ENCODE measurements around the gene MAGT1.

MAGT1 gene

DNA sequence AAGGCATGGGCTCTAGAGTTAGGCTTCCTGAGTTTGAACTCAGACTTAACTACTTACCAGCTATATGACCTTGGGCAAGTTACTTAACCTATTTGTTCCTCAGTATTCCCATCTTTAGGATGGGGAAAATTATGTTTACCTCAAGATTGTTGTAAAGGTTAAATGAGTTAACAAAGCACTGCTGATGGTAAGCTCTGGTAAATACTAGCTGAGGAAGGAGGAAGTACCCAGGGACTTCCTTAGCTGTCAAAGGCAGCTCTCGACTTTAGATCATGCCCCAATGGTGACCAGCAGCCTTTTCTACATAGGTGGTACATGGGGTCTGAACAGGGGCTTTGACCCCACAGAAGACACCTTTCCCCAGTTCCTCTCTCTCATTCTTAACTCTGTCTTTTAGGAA lies 35.3 kb upstream of the MAGT1 start:
- TF ChIP-seq EZH2 (optimal IDR thresholded peaks at IDR 0.05; ENCODE audit: low read depth, low read length) (no peak), EZH2phosphoT487 (IDR thresholded peaks at IDR 0.05; ENCODE audit: low read length) (no peak)
- TF ChIP-seq, protein P1, sequence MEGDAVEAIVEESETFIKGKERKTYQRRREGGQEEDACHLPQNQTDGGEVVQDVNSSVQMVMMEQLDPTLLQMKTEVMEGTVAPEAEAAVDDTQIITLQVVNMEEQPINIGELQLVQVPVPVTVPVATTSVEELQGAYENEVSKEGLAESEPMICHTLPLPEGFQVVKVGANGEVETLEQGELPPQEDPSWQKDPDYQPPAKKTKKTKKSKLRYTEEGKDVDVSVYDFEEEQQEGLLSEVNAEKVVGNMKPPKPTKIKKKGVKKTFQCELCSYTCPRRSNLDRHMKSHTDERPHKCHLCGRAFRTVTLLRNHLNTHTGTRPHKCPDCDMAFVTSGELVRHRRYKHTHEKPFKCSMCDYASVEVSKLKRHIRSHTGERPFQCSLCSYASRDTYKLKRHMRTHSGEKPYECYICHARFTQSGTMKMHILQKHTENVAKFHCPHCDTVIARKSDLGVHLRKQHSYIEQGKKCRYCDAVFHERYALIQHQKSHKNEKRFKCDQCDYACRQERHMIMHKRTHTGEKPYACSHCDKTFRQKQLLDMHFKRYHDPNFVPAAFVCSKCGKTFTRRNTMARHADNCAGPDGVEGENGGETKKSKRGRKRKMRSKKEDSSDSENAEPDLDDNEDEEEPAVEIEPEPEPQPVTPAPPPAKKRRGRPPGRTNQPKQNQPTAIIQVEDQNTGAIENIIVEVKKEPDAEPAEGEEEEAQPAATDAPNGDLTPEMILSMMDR (IDR thresholded peaks at IDR 0.05; ENCODE audit: low read length): no peak
- Histone ChIP-seq H3K9me2 (replicated peaks; ENCODE audit: insufficient read depth, low read length) (no peaks in the 10 kb centered on the region), H2AFZ (ENCODE audit: low read length) (no peak overlapping the region), H3K4me1 (ENCODE audit: low read length) (0 out of 2 replicates have a peak, but pooled peaks cover under 1% of the 10 kb centered on the region), H3K9me3 (replicated peaks; ENCODE audit: insufficient read depth, low read length) (no peaks in the 10 kb centered on the region), H3F3A (ENCODE audit: insufficient read depth, low read length) (0 out of 2 replicates have a peak, but pooled peaks cover 2% of the 10 kb centered on the region), H3K9ac (ENCODE audit: low read length) (no peak overlapping the region), H3K4me2 (ENCODE audit: low read depth, low read length) (no peak overlapping the region), H4K20me1 (ENCODE audit: insufficient read depth, low read length) (no peaks in the 10 kb centered on the region), H3K4me3 (ENCODE audit: low read length) (no peak overlapping the region), H3K79me2 (ENCODE audit: low read length) (peaks cover 44% of the 10 kb centered on the region), H3K27ac (ENCODE audit: low read length) (no peak overlapping the region), H3K27me3 (replicated peaks; ENCODE audit: insufficient read depth, low read length) (no peaks in the 10 kb centered on the region), H3K36me3 (replicated peaks; ENCODE audit: insufficient read depth, low read length) (no peaks in the 10 kb centered on the region)
- DNase-seq: no peak

DNA sequence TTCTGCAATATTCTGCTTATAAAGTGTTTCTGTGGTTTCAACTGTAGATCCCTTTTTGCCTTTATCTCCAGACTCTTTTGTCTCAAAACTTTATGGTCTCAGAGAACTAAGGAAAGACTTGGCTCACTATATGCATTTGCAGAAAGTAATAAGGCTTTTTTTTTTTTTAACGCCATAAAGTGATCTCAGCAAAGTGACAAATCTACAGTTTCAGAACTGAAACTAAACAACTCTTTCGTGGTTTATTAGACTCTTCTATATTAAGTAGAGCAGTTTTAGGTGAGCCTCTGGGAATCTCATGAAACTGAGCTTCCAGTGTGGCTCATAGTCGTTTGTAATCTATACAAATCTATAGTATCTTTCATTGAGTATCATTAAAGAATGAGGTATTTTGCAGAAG lies 30.5 kb upstream of the MAGT1 start:
- Histone ChIP-seq H3K36me3 (replicated peaks; ENCODE audit: insufficient read depth, low read length) (no peaks in the 10 kb centered on the region), H2AFZ (ENCODE audit: low read length) (no peak overlapping the region), H3K27ac (ENCODE audit: low read length) (peak overlapping the region; percentile 33; the same call in 1 of the 2 replicates), H3K9ac (ENCODE audit: low read length) (no peak overlapping the region; the same call in 1 of the 2 replicates), H4K20me1 (ENCODE audit: insufficient read depth, low read length) (no peaks in the 10 kb centered on the region), H3K79me2 (ENCODE audit: low read length) (peaks cover 82% of the 10 kb centered on the region), H3K27me3 (replicated peaks; ENCODE audit: insufficient read depth, low read length) (no peaks in the 10 kb centered on the region), H3K4me3 (ENCODE audit: low read length) (no peak overlapping the region), H3K4me1 (ENCODE audit: low read length) (peaks cover 5% of the 10 kb centered on the region; the same call in 1 of the 2 replicates), H3K4me2 (ENCODE audit: low read depth, low read length) (peak overlapping the region; percentile 52), H3K9me2 (replicated peaks; ENCODE audit: insufficient read depth, low read length) (no peaks in the 10 kb centered on the region), H3K9me3 (replicated peaks; ENCODE audit: insufficient read depth, low read length) (no peaks in the 10 kb centered on the region), H3F3A (ENCODE audit: insufficient read depth, low read length) (0 out of 2 replicates have a peak, but pooled peaks cover 4% of the 10 kb centered on the region)
- TF ChIP-seq, protein P1 (IDR thresholded peaks at IDR 0.05; ENCODE audit: low read length): no peak
- TF ChIP-seq EZH2 (optimal IDR thresholded peaks at IDR 0.05; ENCODE audit: low read depth, low read length): no peak
- TF ChIP-seq EZH2phosphoT487 (IDR thresholded peaks at IDR 0.05; ENCODE audit: low read length): no peak
- DNase-seq: peak; percentile 63

DNA sequence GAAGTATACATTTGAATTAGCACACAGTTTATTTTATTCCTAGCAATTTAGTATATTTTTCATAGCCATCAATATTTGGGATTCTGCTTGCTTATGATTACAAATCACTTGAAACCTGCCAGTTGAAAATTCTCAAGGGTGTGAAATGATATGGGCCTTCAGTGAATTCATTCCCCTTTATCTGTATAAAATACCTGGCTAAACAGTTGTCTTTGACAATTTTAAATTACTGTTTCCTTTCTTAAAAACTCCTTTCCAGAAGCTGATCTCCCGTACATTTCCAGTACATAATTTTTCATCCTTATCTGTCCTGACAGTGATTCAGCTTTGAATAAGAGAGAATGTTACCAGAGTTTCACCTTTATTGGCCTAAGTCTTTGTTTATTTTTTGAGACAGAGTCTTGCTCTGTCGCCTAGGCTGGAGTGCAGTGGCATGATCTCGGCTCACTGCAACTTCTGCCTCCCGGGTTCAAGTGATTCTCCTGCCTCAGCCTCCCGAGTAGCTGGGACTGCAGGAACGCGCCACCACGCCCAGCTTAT lies 29.2 kb upstream of the MAGT1 start:
- no peaks in the 10 kb centered on the region for H4K20me1 ChIP-seq (ENCODE audit: insufficient read depth, low read length)
- H3K4me1 ChIP-seq (ENCODE audit: low read length): peaks cover 5% of the 10 kb centered on the region; the same call in 1 of the 2 replicates
- no peak overlapping the region for H2AFZ ChIP-seq (ENCODE audit: low read length)
- no peak overlapping the region for H3K27ac ChIP-seq (ENCODE audit: low read length)
- H3K9me2 ChIP-seq (replicated peaks; ENCODE audit: insufficient read depth, low read length): no peaks in the 10 kb centered on the region
- no peak overlapping the region for H3K4me2 ChIP-seq (ENCODE audit: low read depth, low read length)
- H3K27me3 ChIP-seq (replicated peaks; ENCODE audit: insufficient read depth, low read length): no peaks in the 10 kb centered on the region
- DNase-seq: no peak
- H3K9me3 ChIP-seq (replicated peaks; ENCODE audit: insufficient read depth, low read length): no peaks in the 10 kb centered on the region
- H3F3A ChIP-seq (ENCODE audit: insufficient read depth, low read length): 0 out of 2 replicates have a peak, but pooled peaks cover 4% of the 10 kb centered on the region
- H3K9ac ChIP-seq (ENCODE audit: low read length): no peak overlapping the region
- no peak overlapping the region for H3K4me3 ChIP-seq (ENCODE audit: low read length)
- TF ChIP-seq EZH2phosphoT487 (IDR thresholded peaks at IDR 0.05; ENCODE audit: low read length) (no peak), EZH2 (optimal IDR thresholded peaks at IDR 0.05; ENCODE audit: low read depth, low read length) (no peak)
- TF ChIP-seq, protein P1 (IDR thresholded peaks at IDR 0.05; ENCODE audit: low read length): no peak
- H3K36me3 ChIP-seq (replicated peaks; ENCODE audit: insufficient read depth, low read length): no peaks in the 10 kb centered on the region
- peaks cover 86% of the 10 kb centered on the region for H3K79me2 ChIP-seq (ENCODE audit: low read length)

Measured in MM.1S (cell line).